MG63 (cell line): ENCODE data around the gene TNFAIP8. TPM values are rescaled to one million over a fixed set of nuclear protein-coding genes. Genes with fewer than 3 reads are reported as not detected.
A peak's percentile ranks its signal among the peaks of the same experiment; 100 is the strongest.

Source experiments
- DNase-seq: peaks from one replicate; pipeline ENCODE4 v3.0.0-alpha.2; 2020
- H3K27me3 ChIP-seq: fragments of 250-450 bp; sonication (Bioruptor Pico); 2 replicates; pipeline ENCODE4 v1.5.1; 2020; ENCODE audit warnings: mild to moderate bottlenecking, moderate library complexity
- H3K36me3 ChIP-seq: fragments of 250-450 bp; sonication (Bioruptor Pico); 2 replicates; pipeline ENCODE4 v1.5.1; 2020; ENCODE audit warnings: mild to moderate bottlenecking, moderate library complexity
- H3K4me3 ChIP-seq: fragments of 250-450 bp; sonication (Bioruptor Pico); 2 replicates; pipeline ENCODE4 v1.5.1; 2020; ENCODE audit warnings: mild to moderate bottlenecking, moderate library complexity
- H3K9me3 ChIP-seq: fragments of 250-450 bp; sonication (Bioruptor Pico); 2 replicates; pipeline ENCODE4 v1.5.1; 2020; ENCODE audit warnings: mild to moderate bottlenecking, moderate library complexity
- total RNA-seq: library from RNA; depleted of rRNA; stranded (reverse); fragments of >200 nt; shearing (Covaris generic); gene quantifications from 2 replicates; pipeline ENCODE4 v1.2.3, GENCODE V29; 2014; ENCODE audit warnings: low replicate concordance

Gene TNFAIP8
- total RNA-seq, 1 experiment from 2014 or later = 12.1 TPM

GRCh38 chr5:119339965-119340364, 15.9 kb upstream of the TNFAIP8 start:
- Histone ChIP-seq H3K36me3 (no peaks in the 10 kb centered on the region), H3K27me3 (no peaks in the 10 kb centered on the region), H3K4me3 (no peak overlapping the region), H3K9me3 (no peaks in the 10 kb centered on the region)
- DNase-seq = no peak

- Histone ChIP-seq H3K36me3 (no peaks in the 10 kb centered on the region), H3K27me3 (no peaks in the 10 kb centered on the region), H3K4me3 (no peak overlapping the region), H3K9me3 (no peaks in the 10 kb centered on the region)
- no peak for DNase-seq
These were observed 15.1 kb upstream of the TNFAIP8 start for GRCh38 chr5:119340597-119341218.

- H3K36me3 ChIP-seq = no peaks in the 10 kb centered on the region
- H3K9me3 ChIP-seq = no peaks in the 10 kb centered on the region
- H3K27me3 ChIP-seq = no peaks in the 10 kb centered on the region
- DNase-seq = no peak
- no peak overlapping the region for H3K4me3 ChIP-seq
These were observed 14.1 kb upstream of the TNFAIP8 start for GRCh38 chr5:119341452-119342349.

GRCh38 chr5:119342406-119342805, 13.4 kb upstream of the TNFAIP8 start:
- Histone ChIP-seq H3K9me3 (no peaks in the 10 kb centered on the region), H3K4me3 (no peak overlapping the region), H3K27me3 (no peaks in the 10 kb centered on the region), H3K36me3 (no peaks in the 10 kb centered on the region)
- DNase-seq = no peak

- Histone ChIP-seq H3K36me3 (no peaks in the 10 kb centered on the region), H3K9me3 (no peaks in the 10 kb centered on the region), H3K4me3 (no peak overlapping the region), H3K27me3 (no peaks in the 10 kb centered on the region)
- DNase-seq = no peak
These were observed 12.8 kb upstream of the TNFAIP8 start for GRCh38 chr5:119343052-119343451.

- no peaks in the 10 kb centered on the region for H3K27me3 ChIP-seq
- no peaks in the 10 kb centered on the region for H3K36me3 ChIP-seq
- no peak for DNase-seq
- no peaks in the 10 kb centered on the region for H3K9me3 ChIP-seq
- H3K4me3 ChIP-seq = no peak overlapping the region
These were observed 12.1 kb upstream of the TNFAIP8 start for GRCh38 chr5:119343766-119344165.

- no peak for DNase-seq
- Histone ChIP-seq H3K27me3 (no peaks in the 10 kb centered on the region), H3K4me3 (no peak overlapping the region), H3K9me3 (no peaks in the 10 kb centered on the region), H3K36me3 (no peaks in the 10 kb centered on the region)
These were observed 11.6 kb upstream of the TNFAIP8 start for GRCh38 chr5:119344231-119344630.

- DNase-seq = no peak
- no peaks in the 10 kb centered on the region for H3K27me3 ChIP-seq
- H3K36me3 ChIP-seq = no peaks in the 10 kb centered on the region
- no peak overlapping the region for H3K4me3 ChIP-seq
- no peaks in the 10 kb centered on the region for H3K9me3 ChIP-seq
These were observed 10.0 kb upstream of the TNFAIP8 start for GRCh38 chr5:119345861-119346260.

GRCh38 chr5:119346394-119346793, 9.4 kb upstream of the TNFAIP8 start:
- Histone ChIP-seq H3K4me3 (no peak overlapping the region), H3K9me3 (no peaks in the 10 kb centered on the region), H3K36me3 (no peaks in the 10 kb centered on the region), H3K27me3 (no peaks in the 10 kb centered on the region)
- DNase-seq = no peak

GRCh38 chr5:119347574-119347973, 8.2 kb upstream of the TNFAIP8 start:
- Histone ChIP-seq H3K27me3 (no peaks in the 10 kb centered on the region), H3K9me3 (no peaks in the 10 kb centered on the region), H3K36me3 (no peaks in the 10 kb centered on the region), H3K4me3 (no peak overlapping the region)
- no peak for DNase-seq

GRCh38 chr5:119347991-119348390, 7.8 kb upstream of the TNFAIP8 start:
- Histone ChIP-seq H3K36me3 (no peaks in the 10 kb centered on the region), H3K9me3 (no peaks in the 10 kb centered on the region), H3K4me3 (no peak overlapping the region), H3K27me3 (no peaks in the 10 kb centered on the region)
- no peak for DNase-seq

GRCh38 chr5:119353213-119353612, 2.6 kb upstream of the TNFAIP8 start:
- H3K4me3 ChIP-seq = no peak overlapping the region
- no peaks in the 10 kb centered on the region for H3K27me3 ChIP-seq
- DNase-seq = no peak
- H3K36me3 ChIP-seq = no peaks in the 10 kb centered on the region
- H3K9me3 ChIP-seq = no peaks in the 10 kb centered on the region; the same call in 1 of the 2 replicates

- Histone ChIP-seq H3K27me3 (no peaks in the 10 kb centered on the region), H3K36me3 (no peaks in the 10 kb centered on the region), H3K9me3 (no peaks in the 10 kb centered on the region; the same call in 1 of the 2 replicates), H3K4me3 (no peak overlapping the region)
- no peak for DNase-seq
These were observed 2.0 kb upstream of the TNFAIP8 start for GRCh38 chr5:119353686-119354366.

GRCh38 chr5:119354537-119355243, 1.1 kb upstream of the TNFAIP8 start:
- no peaks in the 10 kb centered on the region; the same call in 1 of the 2 replicates for H3K9me3 ChIP-seq
- H3K36me3 ChIP-seq = no peaks in the 10 kb centered on the region
- no peaks in the 10 kb centered on the region for H3K27me3 ChIP-seq
- no peak overlapping the region for H3K4me3 ChIP-seq
- no peak for DNase-seq

- no peaks in the 10 kb centered on the region for H3K36me3 ChIP-seq
- DNase-seq = no peak
- no peaks in the 10 kb centered on the region; the same call in 1 of the 2 replicates for H3K9me3 ChIP-seq
- H3K27me3 ChIP-seq = no peaks in the 10 kb centered on the region
- peak overlapping the region; percentile 65 for H3K4me3 ChIP-seq
These were observed 578 bp upstream of the TNFAIP8 start for GRCh38 chr5:119355244-119355638.

GRCh38 chr5:119356612-119357188, 881 bp downstream of the TNFAIP8 start:
- Histone ChIP-seq H3K9me3 (no peaks in the 10 kb centered on the region; the same call in 1 of the 2 replicates), H3K4me3 (peak overlapping the region; percentile 65), H3K27me3 (no peaks in the 10 kb centered on the region), H3K36me3 (no peaks in the 10 kb centered on the region)
- peak; percentile 37 for DNase-seq
